GM21515 (cell line): Measurements from ENCODE around the gene CAMK2A.

Experiments
- ATAC-seq: cut with Tn5 transposase; IDR thresholded peaks from one replicate; pipeline ENCODE4 v1.9.1; 2021; ENCODE audit not compliant: unreplicated experiment

Gene CAMK2A

DNA sequence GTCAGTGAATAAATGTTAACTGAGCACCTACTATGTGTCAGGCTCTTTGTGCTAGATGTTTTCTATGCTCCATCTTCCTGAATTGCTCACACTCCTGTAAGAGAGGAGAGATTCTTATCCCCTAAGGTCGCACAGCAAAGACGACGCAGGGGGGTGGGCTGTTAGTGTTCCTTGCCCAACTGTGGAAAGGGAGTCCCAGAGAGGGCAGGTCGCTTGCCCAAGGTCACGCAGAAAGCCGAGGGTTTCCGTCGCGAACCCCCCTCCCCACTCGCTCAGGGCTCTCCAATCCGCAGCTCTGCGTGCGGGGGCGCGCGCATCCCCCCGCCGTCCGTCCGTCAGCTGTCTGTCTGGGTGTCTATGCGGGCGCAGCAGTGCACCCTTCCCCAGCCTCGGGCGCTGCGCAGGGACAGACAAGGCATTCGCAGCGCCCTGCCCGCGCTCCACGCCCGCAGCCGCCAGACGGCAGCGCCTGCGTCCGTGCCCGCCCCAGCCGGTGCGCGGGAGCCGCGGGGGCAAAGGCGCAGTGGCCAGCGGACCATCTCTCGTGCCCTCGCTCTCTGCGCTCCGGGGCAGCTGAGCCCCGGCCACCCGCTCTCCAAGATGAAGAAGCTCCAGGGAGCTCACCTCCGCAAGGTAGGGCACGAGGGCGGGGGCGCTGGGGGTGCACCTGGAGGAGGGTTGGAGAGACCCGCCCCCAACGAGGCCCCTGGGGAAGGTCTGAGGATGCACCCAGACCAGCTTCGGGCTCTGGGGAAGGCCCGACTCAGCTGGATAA, 99.7 kb downstream of the CAMK2A start, which contains the start of gene SLC6A7:
TSS of gene SLC6A7 (plus strand) at position 335 of the 775 bp plus-strand sequence. CDS start at position 601, 266 bp downstream.
- ATAC-seq, result no peak

DNA sequence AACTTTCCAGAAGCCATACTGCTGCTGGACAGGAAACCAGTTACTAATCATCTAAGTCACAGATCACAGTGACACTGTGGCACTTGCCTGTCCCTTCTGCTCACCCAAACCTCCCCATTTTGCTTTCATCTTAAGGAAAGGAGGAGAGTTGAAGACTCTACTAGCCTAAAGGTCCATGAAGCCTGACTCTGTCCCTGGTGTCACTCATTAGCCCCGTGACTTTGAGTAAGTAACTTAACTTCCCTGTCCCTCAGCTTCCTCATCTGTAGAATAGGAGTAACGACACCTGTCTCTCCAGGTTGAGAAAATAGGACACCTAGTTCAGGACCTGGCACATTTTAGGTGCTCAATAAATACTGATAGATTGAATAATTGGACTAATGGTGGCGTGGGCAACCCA, 100.2 kb downstream of the CAMK2A start:
- ATAC-seq, result no peak

DNA sequence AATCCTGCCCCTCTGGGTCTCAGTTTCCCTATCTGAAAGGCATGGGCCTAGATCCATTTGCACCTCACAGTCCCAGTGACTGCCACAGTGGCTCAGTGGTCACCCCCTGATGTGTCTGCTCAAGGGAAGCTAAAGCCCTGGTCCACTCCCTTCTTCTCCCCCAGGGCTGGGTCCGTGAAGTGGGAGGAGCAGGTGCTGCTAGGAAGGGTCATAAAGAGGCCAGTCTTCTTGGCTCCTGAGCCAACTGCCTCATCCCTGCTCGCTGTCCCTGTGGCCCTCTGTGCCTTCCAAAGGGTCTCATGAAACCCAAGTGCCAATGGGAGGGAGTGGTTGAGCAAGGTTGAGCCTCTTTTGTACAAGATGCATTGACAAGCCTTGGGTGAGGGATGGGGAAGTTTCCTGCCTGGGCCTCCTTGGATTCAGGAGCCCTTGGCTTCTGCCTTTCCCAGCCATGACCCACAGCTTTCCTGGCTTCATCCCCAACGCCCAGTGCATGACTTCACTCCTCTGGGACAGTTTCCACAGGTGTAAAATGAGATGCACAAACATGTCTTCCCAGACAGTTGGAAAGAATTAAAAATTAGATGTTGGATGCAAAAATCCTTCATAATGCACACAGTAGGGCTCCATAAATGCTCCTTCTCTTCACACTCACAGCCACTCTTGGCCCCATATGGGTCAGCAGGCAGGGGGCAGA, 101.3 kb downstream of the CAMK2A start:
- no peak for ATAC-seq

DNA sequence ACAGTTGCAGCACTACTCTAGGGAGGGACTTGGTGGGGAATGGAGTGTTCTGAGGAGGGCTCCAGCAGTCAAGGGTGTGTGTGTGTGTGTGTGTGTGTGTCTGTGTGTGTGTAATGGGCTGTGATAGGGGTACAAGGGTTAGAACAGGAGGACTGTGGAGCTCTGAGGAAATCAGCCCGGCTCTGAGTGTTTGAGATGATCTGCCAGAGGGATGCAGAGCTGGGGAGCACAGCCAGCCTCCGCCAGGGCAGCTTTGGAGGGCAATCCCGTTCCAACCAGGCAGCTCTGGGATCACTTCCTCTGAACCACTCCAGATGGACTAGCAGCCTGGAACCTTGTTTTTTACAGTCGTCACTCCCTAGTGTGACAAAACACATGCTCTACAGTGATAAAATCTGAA, 102.7 kb downstream of the CAMK2A start:
- ATAC-seq, result no peak

DNA sequence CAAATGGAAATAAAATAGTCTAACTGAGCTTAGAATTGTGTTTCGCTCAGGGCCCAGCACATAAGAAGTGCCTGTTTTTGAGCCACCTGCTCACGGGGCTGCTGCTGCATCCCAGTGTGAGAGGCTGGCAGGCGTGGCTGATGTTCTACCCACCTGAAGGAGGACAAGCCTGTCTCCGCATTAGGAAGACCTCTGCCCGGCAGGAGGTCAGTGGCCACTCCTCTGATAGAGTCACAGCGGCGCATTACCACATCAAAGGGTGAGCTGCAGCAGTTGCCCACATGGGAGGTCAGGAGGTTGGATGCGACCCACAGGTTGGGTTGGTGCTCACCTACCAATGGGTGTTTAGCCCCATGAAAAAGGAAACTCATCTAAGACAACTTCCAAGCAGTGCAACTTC, 103.4 kb downstream of the CAMK2A start:
- no peak for ATAC-seq

DNA sequence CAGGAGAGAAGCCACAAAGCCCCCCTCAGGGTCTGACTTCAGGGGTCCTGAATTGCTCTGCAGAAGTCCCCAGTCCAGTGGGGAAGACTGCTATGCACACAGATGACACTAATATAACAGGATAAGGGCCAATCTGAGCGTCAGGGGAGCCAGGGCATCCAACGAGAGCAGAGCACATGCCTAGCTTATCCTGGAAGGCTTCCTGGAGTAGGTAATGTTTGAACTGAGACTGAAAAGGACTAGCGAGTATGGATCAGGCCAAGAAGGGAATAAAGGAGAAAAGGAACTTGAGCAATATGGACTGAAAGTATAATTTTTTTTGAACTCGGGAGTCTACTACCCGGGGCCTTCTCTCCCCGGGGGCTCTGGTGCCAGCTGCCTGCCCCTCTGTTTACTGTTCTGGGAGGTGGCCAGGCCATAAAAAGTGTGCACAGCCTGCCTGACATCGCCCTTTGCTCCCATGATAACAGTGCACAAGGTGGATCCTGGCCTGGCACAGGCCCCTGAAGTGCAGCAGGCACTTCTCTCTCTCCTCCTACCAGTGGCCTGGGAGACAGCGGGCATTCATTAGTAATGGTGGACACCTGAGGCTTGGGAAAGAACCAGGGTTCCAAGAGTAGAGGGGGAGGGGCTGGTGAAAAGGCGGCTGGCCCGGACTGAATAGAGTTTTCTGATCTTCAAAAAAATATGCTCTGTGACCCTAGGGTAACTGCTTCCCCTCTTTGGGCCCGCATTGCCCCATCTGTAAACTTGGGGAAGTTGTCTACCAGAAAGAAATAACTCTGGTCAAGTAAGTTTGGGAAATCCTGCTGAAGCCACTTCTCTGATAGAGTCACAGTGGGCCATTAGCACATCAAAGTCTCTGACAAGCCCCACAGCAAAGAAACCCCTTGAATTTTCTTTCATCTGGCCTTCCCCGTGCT, 104.3 kb downstream of the CAMK2A start:
- ATAC-seq, result no peak

DNA sequence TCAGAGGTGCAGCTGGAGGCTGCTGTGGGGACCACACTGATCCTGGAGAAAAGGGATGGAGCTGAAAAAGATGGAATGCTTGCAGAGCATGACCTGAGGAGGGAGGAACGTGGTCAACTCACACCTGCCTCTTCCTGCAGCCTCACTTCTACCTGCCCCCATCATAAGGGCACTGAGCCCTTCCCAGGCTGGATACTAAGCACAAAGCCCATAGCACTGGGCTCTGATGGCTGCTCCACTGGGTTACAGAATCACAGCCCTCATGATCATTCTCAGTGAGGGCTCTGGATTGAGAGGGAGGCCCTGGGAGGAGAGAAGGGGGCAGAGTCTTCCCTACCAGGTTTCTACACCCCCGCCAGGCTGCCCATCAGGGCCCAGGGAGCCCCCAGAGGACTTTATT, 105.6 kb downstream of the CAMK2A start:
- no peak for ATAC-seq

DNA sequence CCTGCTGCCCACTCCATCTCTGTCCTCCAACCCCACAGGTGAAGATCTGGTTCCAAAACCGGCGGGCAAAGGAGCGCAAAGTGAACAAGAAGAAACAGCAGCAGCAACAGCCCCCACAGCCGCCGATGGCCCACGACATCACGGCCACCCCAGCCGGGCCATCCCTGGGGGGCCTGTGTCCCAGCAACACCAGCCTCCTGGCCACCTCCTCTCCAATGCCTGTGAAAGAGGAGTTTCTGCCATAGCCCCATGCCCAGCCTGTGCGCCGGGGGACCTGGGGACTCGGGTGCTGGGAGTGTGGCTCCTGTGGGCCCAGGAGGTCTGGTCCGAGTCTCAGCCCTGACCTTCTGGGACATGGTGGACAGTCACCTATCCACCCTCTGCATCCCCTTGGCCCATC, 106.1 kb downstream of the CAMK2A start:
- no peak for ATAC-seq

DNA sequence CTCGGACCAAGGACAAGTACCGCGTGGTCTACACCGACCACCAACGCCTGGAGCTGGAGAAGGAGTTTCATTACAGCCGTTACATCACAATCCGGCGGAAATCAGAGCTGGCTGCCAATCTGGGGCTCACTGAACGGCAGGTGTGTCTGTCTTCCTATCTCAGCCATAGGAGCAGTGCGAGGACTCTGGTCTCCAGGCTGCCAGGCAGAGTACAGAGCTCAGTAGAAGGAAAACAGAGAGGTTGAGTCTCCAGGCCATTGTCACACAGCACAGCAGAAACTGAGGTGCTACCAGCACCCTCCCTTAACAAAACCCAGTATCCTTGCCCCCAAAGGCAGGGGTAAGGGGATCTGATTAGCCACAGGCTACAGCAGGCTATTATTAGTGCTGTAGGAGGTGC, 106.8 kb downstream of the CAMK2A start:
- ATAC-seq, result no peak

DNA sequence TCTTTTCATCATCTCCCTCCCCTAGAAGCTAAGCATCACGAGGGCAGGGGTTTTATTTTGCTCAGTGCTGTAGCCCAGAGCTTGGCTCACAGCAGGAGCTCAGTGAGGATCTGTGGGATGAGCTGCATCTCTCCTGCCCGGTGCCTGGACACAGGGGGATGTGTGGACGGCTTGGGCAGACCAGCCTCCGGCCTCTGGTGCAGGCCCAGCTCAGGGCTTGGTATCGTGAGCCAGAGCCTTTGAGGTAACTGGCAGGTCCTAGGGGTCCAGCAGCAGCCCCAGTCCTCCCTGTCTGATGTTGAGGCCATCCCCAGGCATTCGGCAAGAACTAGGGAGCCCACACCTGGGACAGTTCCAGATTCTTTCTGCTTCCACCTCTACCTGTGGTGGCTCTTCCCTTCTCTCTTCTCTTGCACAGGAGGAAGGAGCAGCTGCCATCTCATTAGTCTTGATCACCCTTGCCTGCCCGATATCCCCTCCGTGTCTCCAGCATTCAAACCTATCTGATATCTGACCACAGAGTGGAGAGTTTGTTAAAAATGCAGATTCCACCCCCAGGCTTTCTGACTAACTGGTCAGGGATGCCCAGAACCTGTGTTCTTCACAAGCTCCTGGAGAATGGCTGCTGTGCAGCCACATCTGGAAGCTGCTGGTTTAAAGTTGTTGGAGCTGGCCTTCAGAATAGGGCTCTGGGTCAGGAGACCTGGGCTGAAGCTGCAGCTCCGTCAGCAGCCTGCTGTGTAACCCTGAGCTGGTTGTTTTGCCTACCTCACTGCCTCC, 107.6 kb downstream of the CAMK2A start:
- no peak for ATAC-seq

DNA sequence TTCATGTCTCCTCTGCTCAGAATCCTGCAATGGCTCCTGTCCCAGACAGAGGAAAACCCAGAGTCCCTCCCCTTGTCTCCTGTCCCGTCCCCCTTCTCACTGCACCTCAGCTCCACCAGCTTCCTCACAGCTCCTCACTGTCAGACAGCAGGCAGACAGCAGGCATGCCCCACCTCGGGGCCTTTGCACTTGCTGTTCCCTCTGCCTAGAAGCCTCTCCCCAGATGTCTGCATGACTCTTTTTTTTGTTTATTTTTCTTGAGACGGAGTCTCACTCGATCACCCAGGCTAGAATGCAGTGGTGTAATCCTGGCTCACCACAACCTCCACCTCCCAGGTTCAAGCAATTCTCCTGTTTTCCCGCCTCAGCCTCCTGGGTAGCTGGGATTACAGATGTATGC, 108.5 kb downstream of the CAMK2A start:
- ATAC-seq, result no peak

DNA sequence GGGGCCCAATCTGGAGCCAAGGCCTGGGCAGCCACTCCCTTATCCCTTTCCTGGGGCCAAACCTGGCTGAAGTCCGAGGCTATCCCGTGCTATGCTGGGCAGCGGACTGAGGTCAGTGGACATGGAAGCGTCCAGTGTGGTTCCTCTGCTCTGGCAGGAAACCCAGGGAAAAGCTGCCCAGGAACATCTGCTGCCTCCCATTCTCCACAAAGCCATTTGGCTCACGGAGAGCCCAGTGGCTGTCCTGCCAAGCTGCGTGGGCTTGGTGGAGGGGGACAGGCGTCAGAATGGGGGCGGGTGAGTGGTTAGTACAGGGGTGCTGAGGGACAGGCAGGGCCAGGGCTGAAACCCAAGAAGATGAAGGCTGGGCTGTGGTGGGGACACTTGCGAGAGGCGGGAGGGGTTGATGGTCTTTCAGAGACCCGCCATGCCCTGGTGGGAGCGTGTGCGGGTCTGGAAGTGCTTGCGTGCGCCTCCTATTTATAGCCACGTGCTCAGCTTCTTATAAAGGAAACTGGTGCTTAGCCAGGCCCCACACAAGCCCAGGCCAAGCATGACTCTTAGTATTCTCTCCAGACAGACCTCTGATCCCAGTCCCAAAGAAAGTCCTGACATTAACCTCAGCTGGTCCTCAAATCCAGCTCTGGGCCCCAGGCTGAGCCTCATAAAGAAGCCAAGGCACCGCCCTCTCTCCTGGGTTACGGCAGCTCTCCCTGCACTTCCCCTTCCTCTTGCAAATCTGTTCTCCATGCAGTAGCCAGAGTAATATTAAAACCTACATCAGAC, 109.1 kb downstream of the CAMK2A start:
- no peak for ATAC-seq

DNA sequence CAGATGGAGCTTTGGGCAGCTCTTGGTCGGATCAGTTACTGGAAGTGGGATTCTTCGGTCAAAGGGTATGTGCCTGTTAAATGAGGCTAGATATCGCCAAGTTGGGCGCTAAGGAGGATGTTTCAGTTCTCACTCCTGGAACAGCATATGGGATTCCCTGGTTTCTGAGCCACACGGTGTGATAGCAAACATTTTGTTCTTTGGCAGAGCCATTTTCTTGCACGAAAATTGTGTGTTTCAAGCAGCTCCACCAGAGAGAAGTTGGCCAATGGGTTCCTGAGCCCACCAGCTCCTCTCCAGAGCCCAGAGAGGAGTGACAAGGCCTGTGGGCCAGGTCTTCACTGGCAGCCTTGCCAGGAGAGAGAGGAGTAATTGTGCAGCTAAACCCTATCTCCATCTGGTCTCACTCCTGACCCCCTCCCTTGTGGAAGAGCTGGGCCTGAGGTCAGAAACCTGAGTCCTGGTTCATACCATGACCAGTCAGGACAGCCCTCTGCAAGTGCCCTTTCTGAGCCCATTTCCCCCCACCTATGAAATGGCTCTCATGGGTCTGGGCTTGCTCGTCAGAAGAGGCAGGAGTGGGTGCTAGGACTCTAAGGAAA, 110.5 kb downstream of the CAMK2A start:
- ATAC-seq, result no peak

DNA sequence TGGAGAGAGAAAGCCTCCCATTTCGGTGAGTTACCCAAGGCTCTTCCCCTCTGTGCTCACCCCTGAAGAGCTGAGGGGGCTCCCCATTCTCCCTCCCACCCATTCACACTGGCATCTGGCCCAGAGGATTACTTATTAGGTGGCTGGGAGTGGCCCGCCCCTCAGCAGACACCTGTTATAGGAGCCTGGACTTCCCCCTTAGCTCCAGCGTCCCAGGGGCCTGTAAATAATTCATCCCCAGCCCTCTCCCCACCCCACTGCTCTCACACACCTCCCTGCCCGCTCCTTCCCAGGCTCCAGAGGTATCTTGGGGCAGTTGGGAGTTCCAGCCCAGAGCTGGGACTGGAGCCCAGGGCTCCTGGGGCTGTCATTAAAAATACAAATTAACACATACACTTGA, 111.3 kb downstream of the CAMK2A start:
- no peak for ATAC-seq

DNA sequence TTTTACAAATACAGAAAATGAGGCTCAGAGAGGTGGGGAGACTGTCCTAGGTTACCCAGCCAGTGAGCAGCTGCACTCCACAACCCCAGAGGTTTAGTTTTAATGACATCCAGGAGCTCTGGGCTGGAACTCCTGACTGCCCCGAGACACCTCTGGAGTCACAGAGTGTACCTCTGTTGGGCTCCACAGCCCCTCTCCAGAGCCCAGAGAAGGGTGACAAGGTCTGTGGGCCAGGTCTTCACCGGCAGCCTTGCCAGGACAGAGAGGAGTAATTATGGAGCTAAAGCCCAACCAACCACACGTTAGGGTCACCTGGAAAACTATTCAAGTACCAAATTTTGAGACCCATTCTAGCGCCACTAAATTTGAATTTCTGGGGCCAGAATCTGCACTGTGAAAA, 111.9 kb downstream of the CAMK2A start:
- ATAC-seq, result no peak

DNA sequence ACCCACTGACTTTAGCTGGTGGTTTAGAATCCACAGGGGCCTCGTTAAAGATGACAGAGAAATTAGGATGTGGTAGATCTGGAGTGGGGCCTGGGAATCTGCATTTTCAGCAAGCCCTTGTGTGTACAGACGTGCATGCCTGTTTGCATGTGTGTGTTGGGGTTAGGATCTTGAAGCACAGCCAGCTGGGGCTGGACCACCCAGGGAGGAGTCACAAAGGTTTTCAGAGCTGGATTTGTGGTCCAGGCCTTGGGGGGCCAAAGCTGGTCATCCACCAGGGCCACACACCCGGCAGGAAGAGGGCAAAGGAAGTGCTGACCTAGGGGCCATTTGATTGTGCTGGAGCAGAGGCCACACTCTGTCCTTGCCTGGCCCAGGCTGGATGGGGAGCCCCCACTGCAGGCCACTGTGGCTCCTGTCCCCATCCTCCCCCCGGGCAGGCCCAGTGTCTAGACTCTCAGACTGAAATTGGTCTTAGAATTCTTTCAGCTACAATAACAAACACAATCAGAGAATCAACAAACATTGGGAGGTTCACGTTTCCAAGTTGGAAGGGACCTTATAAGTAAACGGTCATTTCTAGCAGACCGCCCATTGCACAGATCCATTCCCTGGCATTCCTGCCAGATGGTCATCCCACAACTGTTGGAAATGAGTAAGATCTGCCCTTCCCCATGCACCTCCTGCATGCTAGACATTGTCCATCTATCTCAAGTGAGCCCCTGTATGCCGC, 112.7 kb downstream of the CAMK2A start:
- ATAC-seq, result no peak

DNA sequence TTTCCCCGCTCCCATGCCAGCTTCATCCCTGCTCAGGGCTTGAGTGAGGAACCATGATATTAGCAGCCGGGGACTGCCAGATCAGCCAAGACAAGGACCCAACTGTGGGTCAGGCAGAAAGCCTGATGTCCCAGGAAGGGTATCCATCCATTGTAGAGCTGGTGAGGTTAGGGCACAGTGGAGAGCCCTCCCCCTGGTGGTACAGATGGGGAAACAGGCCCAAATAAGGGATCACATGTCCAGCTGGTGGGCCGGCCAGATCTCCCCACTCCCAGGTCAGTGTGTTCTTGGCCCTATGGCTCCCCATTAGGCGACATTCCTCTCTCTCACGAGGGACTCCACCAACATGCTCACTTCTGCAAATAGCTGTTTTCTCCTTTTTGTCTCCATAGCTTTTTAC, 114.0 kb downstream of the CAMK2A start:
- ATAC-seq, result no peak

DNA sequence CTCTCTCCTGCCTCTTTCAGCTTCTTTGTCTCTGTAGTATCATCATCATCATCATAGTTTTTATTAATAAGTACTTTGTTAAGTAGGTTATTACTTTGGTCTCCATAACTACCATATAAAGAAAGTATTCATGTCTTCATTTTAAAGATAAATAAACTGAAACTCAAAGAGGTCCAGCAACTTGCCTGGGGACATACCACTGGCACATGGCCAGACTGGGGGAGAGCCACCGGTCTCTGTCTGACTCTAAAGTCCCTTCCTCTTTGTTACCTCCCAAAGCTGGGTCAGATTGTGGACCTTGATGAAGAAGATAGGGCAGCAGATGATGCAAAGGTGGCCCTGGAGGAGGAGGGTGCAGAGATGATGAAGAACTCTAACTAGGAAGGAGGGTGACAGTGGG, 114.5 kb downstream of the CAMK2A start:
- no peak for ATAC-seq

DNA sequence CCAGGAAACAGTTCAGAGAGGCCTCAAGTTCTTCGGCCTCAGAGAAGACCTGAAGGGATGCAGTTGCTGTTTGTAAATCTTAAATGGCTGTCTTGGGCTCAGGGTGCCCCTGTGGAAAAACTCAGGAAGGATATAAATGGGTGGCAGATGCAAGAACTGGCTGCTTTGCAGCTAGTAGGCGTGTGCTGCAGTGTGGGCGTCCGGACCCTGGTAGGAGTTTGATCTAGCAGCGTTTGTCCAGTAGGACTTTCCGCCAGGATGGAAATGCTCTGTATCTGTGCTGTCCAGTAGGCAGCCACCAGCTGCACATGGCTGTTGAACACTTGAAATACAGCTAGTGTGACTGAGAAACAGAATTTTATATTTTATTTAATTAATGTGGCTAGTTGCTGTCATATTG, 115.3 kb downstream of the CAMK2A start:
- no peak for ATAC-seq
